Spleen (tissue), 11 donors: ENCODE data around the gene DMD. TPM values are rescaled to one million over a fixed set of nuclear protein-coding genes. Genes with fewer than 3 reads are reported as not detected.

ENCODE experiments used
- DNase-seq: peaks from one replicate; pipeline ENCODE4 v3.0.0-alpha.2; 2020
- H3K27ac ChIP-seq, 8 donors: fragments of 200-600 bp; sonication (generic) in 7 of 8; 1 replicate in 4 of 8; 2 replicates in 4 of 8; pipeline versions ENCODE4 v1.5.0 to v1.8.0; 2016 to 2021; ENCODE audit warnings: inconsistent platforms in 4 of 8, mild to moderate bottlenecking in 4 of 8, moderate library complexity in 1 of 8
- H3K27me3 ChIP-seq, 7 donors: fragments of 200-600 bp; sonication (generic) in 6 of 7; replicated peaks in 1 of 7; 1 replicate in 4 of 7; 2 replicates in 3 of 7; pipeline versions ENCODE4 v1.5.0 to v1.8.0; 2016 to 2021; ENCODE audit warnings: inconsistent platforms in 3 of 7, mild to moderate bottlenecking in 1 of 7
- H3K36me3 ChIP-seq, 6 donors: fragments of 200-600 bp; sonication (generic) in 5 of 6; 1 replicate in 4 of 6; 2 replicates in 2 of 6; pipeline versions ENCODE4 v1.5.0 to v1.8.0; 2016 to 2021; ENCODE audit warnings: inconsistent platforms in 2 of 6
- H3K4me1 ChIP-seq, 6 donors: fragments of 200-600 bp; sonication (generic) in 5 of 6; 1 replicate in 3 of 6; 2 replicates in 3 of 6; pipeline versions ENCODE4 v1.5.0 to v1.8.0; 2016 to 2021; ENCODE audit warnings: inconsistent platforms in 3 of 6
- H3K4me3 ChIP-seq, 8 donors: fragments of 200-600 bp; sonication (generic) in 7 of 8; 1 replicate in 4 of 8; 2 replicates in 4 of 8; pipeline versions ENCODE4 v1.5.0 to v1.8.0; 2016 to 2021; ENCODE audit warnings: inconsistent platforms in 4 of 8, mild to moderate bottlenecking in 4 of 8, moderate library complexity in 2 of 8
- H3K9me3 ChIP-seq, 8 donors: fragments of 200-600 bp; sonication (generic) in 7 of 8; 1 replicate in 4 of 8; 2 replicates in 4 of 8; pipeline versions ENCODE4 v1.5.0 to v1.8.0; 2016 to 2021; ENCODE audit warnings: inconsistent platforms in 4 of 8
- CTCF ChIP-seq, 11 experiments: fragments of 200-600 bp in 7 of 11; fragments of 450-650 bp in 4 of 11; sonication (generic) in 4 of 11; IDR thresholded peaks in 8 of 11; conservative IDR thresholded peaks in 3 of 11; 1 replicate in 7 of 11; 2 replicates in 4 of 11; pipeline versions ENCODE4 v1.4.0 to v1.8.0; 2016 to 2021; ENCODE audit warnings: antibody characterized with exemption in 11 of 11, inconsistent platforms in 4 of 11, mild to moderate bottlenecking in 1 of 11
- POLR2A ChIP-seq, 3 donors: fragments of 450-650 bp; IDR thresholded peaks; one replicate each; pipeline ENCODE4 v1.5.1; 2017; ENCODE audit warnings: antibody characterized with exemption in 3 of 3, mild to moderate bottlenecking in 1 of 3
- POLR2AphosphoS5 ChIP-seq, 3 donors: sonication (generic); formaldehyde crosslinking; IDR thresholded peaks; one replicate each; pipeline ENCODE4 v1.5.1; 2017; ENCODE audit warnings: antibody characterized with exemption in 3 of 3
- WGBS, 5 donors: extraction: QIAGEN DNeasy Blood & Tissue Kit in 3 of 5; methylation state at CpG; one replicate each; pipeline versions ENCODE4 v1.1.5 to v1.1.7; 2013 to 2018; 5-methylcytosine and 5-hydroxymethylcytosine counted together
- intact Hi-C: fragments of 100-400 bp; cut with DNase I; formaldehyde crosslinking; loops from one replicate; pipeline ENCODE4 v1.15.0; 2023; ENCODE audit warnings: low total_unique reads
- polyA plus RNA-seq, 3 donors: library from polyadenylated mRNA; stranded (reverse); fragments of 200-250 nt; gene quantifications; one replicate each; pipeline ENCODE4 v1.2.1, GENCODE V29; 2013
- total RNA-seq, 7 donors: library from RNA; depleted of rRNA in 3 of 7; stranded (reverse); fragments of >200 nt in 3 of 7; fragmentation: NEBNext Ultra II Directional in 4 of 7; extraction: Animal tissue kit (Norgen Biotek cat#: 25700) in 4 of 7; gene quantifications; one replicate each; pipeline versions ENCODE4 v1.1.0 to v1.2.1, GENCODE V29; 2016 to 2021
- donor health status: healthy with polysubstance abuse.
- donor health status: DM: no; HTN: no; CAD: no; lungs with moderate emphysema.
- donor health status: DM: no; HTN: no; CAD: no.
- donor health status: Bipolar disorder and iron deficiency.
- donor health status: healthy.
- donor health status: DM: no; HTN: no; CAD: no.
- donor health status: DM: yes; HTN: yes; CAD: no.

DMD gene
- total and polyA plus RNA-seq, 10 donors: 1.3 to 11.3 (median 4.4) TPM

DNA sequence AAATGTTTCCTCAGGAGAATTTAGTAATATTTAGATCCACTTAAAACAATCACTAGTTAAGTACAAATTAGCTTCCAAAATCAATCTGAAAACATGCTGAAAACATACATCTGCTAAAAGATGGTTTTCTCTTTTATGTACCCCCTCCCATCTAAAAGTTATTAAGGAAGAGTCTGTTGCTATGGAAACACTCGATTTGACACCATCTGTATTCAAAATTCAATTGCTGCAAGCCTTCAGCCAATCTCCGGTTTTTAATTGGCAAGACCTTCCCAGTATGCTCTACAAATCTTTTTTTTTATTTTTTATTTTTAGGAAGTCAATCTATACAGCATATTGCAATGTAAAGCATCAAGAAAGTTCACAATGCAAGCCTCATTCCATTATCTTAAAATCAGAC lies 1500.2 kb downstream of the DMD start:
- Histone ChIP-seq H3K27me3 (no peaks in the 10 kb centered on the region), H3K4me3 (no peak overlapping the region), H3K9me3 (no peaks in the 10 kb centered on the region), H3K27ac (no peak overlapping the region), H3K4me1 (no peaks in the 10 kb centered on the region), H3K36me3 (no peaks in the 10 kb centered on the region)
- TF ChIP-seq POLR2A (IDR thresholded peaks at IDR 0.05) (no peak), CTCF (IDR thresholded peaks at IDR 0.05 in 8 of 11, conservative IDR thresholded peaks at IDR 0.05 in 3 of 11) (no peak), POLR2AphosphoS5 (IDR thresholded peaks at IDR 0.05) (no peak)
- no peak for DNase-seq
- 36 to 84% (median 46%) methylated on average over 2 of the region's 2 CpGs for WGBS, 5 donors
- intact Hi-C loops: no loop called here

DNA sequence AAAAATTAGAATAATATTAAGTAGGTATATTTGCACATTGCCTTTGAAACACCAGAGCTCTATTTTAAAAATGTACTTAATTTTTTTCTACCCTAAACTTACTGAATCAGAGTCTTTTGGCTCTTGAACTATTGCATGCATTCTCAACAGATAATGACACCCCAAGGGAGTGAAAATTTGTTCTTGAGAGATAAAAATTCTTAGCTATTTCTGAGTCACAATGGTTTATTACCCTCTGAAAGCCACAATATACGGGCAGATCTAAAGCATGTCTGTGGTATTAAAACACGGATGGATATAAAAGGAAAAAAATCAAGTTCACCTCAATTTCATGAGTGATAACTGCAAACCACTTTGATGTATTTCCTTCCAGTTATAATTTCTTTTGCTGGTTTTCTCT lies 1503.2 kb downstream of the DMD start:
- H3K4me1 ChIP-seq: no peaks in the 10 kb centered on the region
- no peak overlapping the region for H3K27ac ChIP-seq
- H3K36me3 ChIP-seq: no peaks in the 10 kb centered on the region
- no peaks in the 10 kb centered on the region for H3K9me3 ChIP-seq
- intact Hi-C loops: no loop called here
- TF ChIP-seq CTCF (IDR thresholded peaks at IDR 0.05 in 8 of 11, conservative IDR thresholded peaks at IDR 0.05 in 3 of 11): no peak
- TF ChIP-seq POLR2AphosphoS5 (IDR thresholded peaks at IDR 0.05): no peak
- no peak for TF ChIP-seq POLR2A (IDR thresholded peaks at IDR 0.05)
- DNase-seq: no peak
- WGBS, 5 donors: 38 to 88% (median 56%) methylated on average over 2 of the region's 2 CpGs
- peaks cover 0 to 3% (median 0%) of the 10 kb centered on the region in 7 donors for H3K27me3 ChIP-seq
- no peak overlapping the region for H3K4me3 ChIP-seq

- Histone ChIP-seq H3K4me3 (no peak overlapping the region), H3K27ac (no peak overlapping the region), H3K9me3 (no peaks in the 10 kb centered on the region), H3K27me3 (peaks cover 0 to 3% (median 0%) of the 10 kb centered on the region in 7 donors), H3K4me1 (no peaks in the 10 kb centered on the region), H3K36me3 (no peaks in the 10 kb centered on the region)
- TF ChIP-seq POLR2A (IDR thresholded peaks at IDR 0.05) (no peak), CTCF (IDR thresholded peaks at IDR 0.05 in 8 of 11, conservative IDR thresholded peaks at IDR 0.05 in 3 of 11) (no peak), POLR2AphosphoS5 (IDR thresholded peaks at IDR 0.05) (no peak)
- DNase-seq: no peak
- intact Hi-C loops: no loop called here
- 68 to 92% (median 81%) methylated on average over 4 of the region's 4 CpGs for WGBS, 5 donors
Measured at GRCh38 chrX:31706466-31706865, 1504.9 kb downstream of the DMD start.

DNA sequence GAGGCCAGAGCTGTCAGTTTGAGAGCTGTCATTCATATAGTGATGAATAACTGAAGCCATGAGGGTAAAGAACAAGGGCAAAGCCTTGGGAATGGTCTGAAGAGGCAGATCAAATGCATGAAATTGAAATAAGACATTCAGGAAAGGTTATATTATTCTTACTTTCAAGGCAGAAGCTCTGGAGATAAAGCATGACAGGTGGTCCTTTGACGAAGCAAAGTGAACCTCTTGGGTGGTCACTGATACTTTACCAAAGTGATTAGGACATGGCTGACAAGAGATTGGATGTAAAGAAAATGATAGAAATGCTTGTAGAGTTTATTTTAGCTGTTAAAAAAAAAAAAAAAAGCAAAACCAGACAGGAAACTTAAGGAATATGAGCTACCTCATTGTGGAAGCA lies 1505.5 kb downstream of the DMD start:
- intact Hi-C loops: no loop called here
- Histone ChIP-seq H3K4me3 (no peak overlapping the region), H3K27me3 (peaks cover 0 to 3% (median 0%) of the 10 kb centered on the region in 7 donors), H3K27ac (no peak overlapping the region), H3K36me3 (no peaks in the 10 kb centered on the region), H3K4me1 (no peaks in the 10 kb centered on the region), H3K9me3 (no peaks in the 10 kb centered on the region)
- no peak for TF ChIP-seq CTCF (IDR thresholded peaks at IDR 0.05 in 8 of 11, conservative IDR thresholded peaks at IDR 0.05 in 3 of 11)
- TF ChIP-seq POLR2A (IDR thresholded peaks at IDR 0.05): no peak
- no peak for TF ChIP-seq POLR2AphosphoS5 (IDR thresholded peaks at IDR 0.05)
- no peak for DNase-seq
- 70 to 85% (median 81%) methylated on average over 1 of the region's 1 CpG for WGBS, 5 donors
